Cardiac muscle cell (in vitro differentiated cells and primary cell): ENCODE measurements around the gene GPR32. TPM values are rescaled to one million over a fixed set of nuclear protein-coding genes. Genes with fewer than 3 reads are reported as not detected.
"Not testable (repeated sequence)": the region's sequence is repeated elsewhere in the genome, so short reads cannot be mapped to it uniquely, and the experiment has no call there.

Experiments used
- DNase-seq, 2 donors: peaks; one replicate each; pipeline versions ENCODE4 v3.0.0 to v3.0.0-alpha.2; 2010 to 2017; ENCODE audit warnings: low read depth in 1 of 2, low spot score in 1 of 2
- H3K27ac ChIP-seq: fragments of 200-600 bp; sonication (generic); 2 replicates; pipeline ENCODE4 v1.5.1; 2016
- H3K27me3 ChIP-seq: fragments of 200-600 bp; sonication (generic); 2 replicates; pipeline ENCODE4 v1.6.0; 2016; ENCODE audit warnings: control low read depth
- H3K36me3 ChIP-seq: fragments of 200-600 bp; sonication (generic); 2 replicates; pipeline ENCODE4 v1.5.1; 2016; ENCODE audit warnings: control low read depth
- H3K4me1 ChIP-seq: fragments of 200-600 bp; sonication (generic); 2 replicates; pipeline ENCODE4 v1.8.1; 2017; ENCODE audit warnings: low read depth, mild to moderate bottlenecking, mixed run types
- H3K4me3 ChIP-seq: fragments of 200-600 bp; sonication (generic); 2 replicates; pipeline ENCODE4 v1.5.1; 2016; ENCODE audit warnings: mild to moderate bottlenecking
- H3K9me3 ChIP-seq: fragments of 200-600 bp; sonication (generic); 2 replicates; pipeline ENCODE4 v1.5.1; 2017; ENCODE audit warnings: low read depth, mild to moderate bottlenecking, control low read depth
- polyA plus RNA-seq: library from polyadenylated mRNA; unstranded; fragments of >200 nt; fragmentation: Nextera tagmentation; extraction: Ambion mirVana; gene quantifications from 2 replicates; pipeline ENCODE4 v1.2.1, GENCODE V29; 2016
- total RNA-seq: library from RNA; depleted of rRNA; stranded (reverse); fragments of >200 nt; gene quantifications from 2 replicates; pipeline ENCODE4 v1.2.3, GENCODE V29; 2016
- TF ChIP-seq, protein P1 (sequence below): IDR thresholded peaks from 2 replicates; pipeline ENCODE4 v1.5.1; 2012; ENCODE audit warnings: low read depth, mild to moderate bottlenecking, low read length

GPR32 gene
- total and polyA plus RNA-seq, 2 experiments from 2014 or later = not detected

DNA sequence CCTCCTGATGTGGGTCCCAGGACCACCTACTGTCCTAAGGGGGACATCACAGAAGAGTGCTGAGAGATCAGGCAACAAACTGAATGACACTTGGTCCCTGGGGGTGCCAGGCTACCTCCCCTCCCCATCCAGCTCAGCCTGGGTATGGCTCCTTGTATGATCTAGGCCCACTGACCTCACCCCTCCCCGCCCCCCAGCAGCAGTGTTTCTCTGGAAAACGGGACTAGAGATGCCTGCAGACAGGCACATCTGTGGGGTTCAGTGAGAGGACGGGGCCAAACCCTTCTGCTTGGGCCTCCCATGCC is 29.2 kb downstream of the GPR32 start:
- TF ChIP-seq, protein P1, sequence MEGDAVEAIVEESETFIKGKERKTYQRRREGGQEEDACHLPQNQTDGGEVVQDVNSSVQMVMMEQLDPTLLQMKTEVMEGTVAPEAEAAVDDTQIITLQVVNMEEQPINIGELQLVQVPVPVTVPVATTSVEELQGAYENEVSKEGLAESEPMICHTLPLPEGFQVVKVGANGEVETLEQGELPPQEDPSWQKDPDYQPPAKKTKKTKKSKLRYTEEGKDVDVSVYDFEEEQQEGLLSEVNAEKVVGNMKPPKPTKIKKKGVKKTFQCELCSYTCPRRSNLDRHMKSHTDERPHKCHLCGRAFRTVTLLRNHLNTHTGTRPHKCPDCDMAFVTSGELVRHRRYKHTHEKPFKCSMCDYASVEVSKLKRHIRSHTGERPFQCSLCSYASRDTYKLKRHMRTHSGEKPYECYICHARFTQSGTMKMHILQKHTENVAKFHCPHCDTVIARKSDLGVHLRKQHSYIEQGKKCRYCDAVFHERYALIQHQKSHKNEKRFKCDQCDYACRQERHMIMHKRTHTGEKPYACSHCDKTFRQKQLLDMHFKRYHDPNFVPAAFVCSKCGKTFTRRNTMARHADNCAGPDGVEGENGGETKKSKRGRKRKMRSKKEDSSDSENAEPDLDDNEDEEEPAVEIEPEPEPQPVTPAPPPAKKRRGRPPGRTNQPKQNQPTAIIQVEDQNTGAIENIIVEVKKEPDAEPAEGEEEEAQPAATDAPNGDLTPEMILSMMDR = no peak
- no peak for DNase-seq
- H3K4me3 ChIP-seq = no peak overlapping the region
- H3K9me3 ChIP-seq = no peaks in the 10 kb centered on the region
- no peaks in the 10 kb centered on the region for H3K27me3 ChIP-seq
- peaks cover 6% of the 10 kb centered on the region for H3K4me1 ChIP-seq
- no peak overlapping the region for H3K27ac ChIP-seq
- peaks cover 35% of the 10 kb centered on the region for H3K36me3 ChIP-seq

DNA sequence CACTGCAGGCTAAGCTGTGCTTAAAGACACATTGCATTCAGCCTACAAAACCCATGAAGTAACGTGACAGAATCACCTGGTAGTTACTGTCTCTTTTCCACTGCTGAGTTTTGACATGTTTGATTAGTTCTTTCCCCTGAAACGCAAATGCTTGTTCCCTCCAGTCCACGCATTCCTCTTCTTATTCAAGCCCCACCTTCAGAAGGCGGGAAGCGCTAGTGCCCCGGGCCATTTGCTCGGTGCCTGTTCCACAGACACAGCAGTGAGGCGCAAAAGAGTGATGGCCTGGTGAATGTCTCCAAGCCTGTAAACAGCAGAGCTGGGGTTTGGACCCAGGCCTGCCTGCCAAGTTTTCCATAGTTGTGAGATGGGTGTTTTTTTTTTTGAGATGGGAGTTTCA is 30.8 kb downstream of the GPR32 start:
- TF ChIP-seq, protein P1 = no peak
- Histone ChIP-seq H3K9me3 (no peaks in the 10 kb centered on the region), H3K36me3 (peaks cover 35% of the 10 kb centered on the region), H3K27me3 (no peaks in the 10 kb centered on the region), H3K4me1 (peaks cover 6% of the 10 kb centered on the region), H3K4me3 (no peak overlapping the region), H3K27ac (no peak overlapping the region)
- DNase-seq = no peak

DNA sequence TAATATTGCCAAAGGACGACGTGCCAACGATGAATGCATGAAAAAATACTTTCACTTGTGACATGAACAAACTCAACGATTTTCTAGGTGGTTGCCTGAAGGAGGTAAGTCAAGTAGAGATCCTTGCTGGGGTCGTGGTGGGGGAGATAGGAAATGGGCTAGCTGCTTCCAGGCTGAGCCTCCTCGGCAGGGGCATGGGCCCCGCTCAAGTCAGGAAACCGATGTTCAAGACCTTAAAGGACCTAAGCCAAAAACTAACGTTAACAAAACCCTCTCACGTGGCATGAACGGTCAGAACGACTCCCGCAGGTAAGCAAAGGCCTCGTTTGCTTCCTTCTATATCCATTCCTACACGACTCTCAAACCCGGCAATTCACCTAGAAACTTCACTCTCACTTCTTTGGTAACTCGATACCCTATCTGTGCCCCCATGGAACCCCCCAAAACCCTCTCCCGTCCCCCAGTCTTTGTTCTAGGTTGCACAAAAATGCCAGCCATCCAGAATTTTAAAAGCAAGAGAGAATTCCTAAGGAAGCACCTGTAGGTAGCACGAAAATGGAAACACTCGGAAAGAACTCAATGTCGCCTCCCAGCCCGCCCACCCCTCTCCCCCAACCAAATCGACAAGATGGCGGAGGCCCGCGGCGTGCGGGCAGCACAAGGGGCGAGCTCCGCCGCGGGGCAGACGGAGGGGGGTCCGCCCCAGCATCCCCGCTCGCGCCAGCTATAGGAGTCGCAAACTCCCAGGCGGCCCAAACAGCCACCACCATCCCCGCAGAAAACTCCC is 33.6 kb downstream of the GPR32 start:
- H3K27me3 ChIP-seq = peaks cover 12% of the 10 kb centered on the region
- TF ChIP-seq, protein P1 = peak; percentile 2
- H3K27ac ChIP-seq = peak overlapping the region; percentile 98
- peaks cover 6% of the 10 kb centered on the region for H3K4me1 ChIP-seq
- DNase-seq = peak; percentile 21 to 60
- H3K9me3 ChIP-seq = no peaks in the 10 kb centered on the region
- peak overlapping the region; percentile 93 for H3K4me3 ChIP-seq
- peaks cover 20% of the 10 kb centered on the region for H3K36me3 ChIP-seq

DNA sequence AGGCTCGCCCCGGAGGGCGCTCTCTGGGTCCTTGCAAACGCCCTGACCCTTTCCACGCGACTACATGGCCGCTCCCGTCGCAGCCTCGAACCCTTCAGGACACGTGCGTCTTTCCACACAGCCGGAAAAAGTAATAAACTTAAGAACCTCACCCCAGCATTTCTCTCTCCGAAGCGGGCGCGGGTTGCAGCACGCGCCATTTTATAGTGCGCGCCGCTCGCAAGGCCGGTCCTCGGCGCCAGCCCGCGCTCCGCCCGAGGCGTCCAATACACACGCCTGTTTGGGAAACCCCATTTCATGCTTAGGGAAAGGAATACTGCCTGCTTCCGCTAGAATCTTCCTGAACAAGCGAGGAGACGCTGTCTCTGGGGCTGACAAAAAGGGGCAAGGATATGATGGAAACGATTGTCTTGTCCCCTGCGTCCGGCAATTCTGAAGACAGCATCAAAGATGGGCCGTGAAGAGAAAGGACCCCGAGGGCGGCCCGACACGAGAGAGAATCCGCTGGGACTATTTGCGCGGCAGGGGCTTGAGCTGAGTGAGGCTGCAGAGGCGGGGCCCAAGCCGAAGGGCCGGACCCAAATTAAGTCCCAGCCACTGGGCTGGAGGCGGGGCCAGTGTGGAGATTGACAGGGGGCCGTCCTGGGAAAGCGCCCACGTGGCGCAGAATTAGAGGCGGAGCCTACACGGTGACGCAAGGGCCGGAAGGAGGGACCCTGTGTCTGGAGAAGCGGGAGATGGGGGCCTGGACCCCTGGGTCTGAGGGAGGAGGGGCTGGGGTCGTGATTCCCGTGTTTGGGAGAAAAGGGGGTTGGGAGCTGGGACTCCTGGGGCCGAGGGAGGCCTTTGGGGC is 34.4 kb downstream of the GPR32 start:
- H3K27me3 ChIP-seq = peaks cover 16% of the 10 kb centered on the region
- H3K27ac ChIP-seq = peak overlapping the region; percentile 98
- peaks cover 17% of the 10 kb centered on the region for H3K36me3 ChIP-seq
- peak overlapping the region; percentile 93 for H3K4me3 ChIP-seq
- no peaks in the 10 kb centered on the region for H3K9me3 ChIP-seq
- TF ChIP-seq, protein P1 = peak; percentile 1
- DNase-seq = peak; percentile 100
- H3K4me1 ChIP-seq = peaks cover 6% of the 10 kb centered on the region

DNA sequence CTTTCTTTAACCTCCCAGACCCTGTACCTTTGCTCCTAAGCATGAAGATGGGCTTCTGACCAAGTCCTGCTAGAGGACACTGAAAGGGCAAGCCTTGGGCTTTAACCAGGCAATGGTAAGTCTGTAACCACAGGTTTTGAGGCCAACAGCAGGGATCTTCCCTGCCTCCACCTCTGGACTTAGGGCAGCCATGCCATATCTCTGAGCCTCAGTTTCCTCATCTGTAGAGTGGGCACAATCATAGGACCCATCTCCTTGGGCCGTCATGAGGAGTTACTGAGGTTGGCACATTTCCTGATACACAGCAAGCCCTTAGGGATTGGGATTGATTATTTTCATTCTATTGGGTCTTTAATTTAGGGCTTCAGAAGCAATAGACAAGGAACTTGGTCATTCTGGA is 38.6 kb downstream of the GPR32 start:
- H3K27me3 ChIP-seq = peaks cover 29% of the 10 kb centered on the region
- no peak overlapping the region for H3K27ac ChIP-seq
- no peaks in the 10 kb centered on the region for H3K4me1 ChIP-seq
- H3K4me3 ChIP-seq = no peak overlapping the region
- H3K9me3 ChIP-seq = no peaks in the 10 kb centered on the region
- H3K36me3 ChIP-seq = no peaks in the 10 kb centered on the region
- DNase-seq = no peak
- TF ChIP-seq, protein P1 = no peak

DNA sequence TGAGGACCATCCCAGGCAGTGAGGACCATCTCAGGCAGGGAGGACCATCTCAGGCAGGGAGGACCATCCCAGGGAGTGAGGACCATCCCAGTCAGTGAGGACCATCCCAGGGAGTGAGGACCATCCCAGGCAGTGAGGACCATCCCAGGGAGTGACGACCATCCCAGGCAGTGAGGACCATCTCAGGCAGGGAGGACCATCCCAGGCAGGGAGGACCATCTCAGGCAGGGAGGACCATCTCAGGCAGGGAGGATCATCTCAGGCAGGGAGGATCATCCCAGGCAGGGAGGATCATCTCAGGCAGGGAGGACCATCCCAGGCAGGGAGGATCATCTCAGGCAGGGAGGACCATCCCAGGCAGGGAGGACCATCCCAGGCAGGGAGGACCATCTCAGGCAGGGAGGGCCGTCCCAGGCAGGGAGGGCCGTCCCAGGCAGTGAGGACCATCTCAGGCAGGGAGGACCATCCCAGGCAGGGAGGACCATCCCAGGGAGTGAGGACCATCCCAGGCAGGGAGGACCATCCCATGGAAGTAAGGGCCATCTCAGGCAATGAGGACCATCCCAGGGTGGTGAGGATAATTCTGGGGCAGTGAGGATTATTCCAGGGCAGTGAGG is 41.5 kb downstream of the GPR32 start:
- not testable (repeated sequence) for H3K4me1 ChIP-seq, H3K36me3 ChIP-seq, DNase-seq, H3K27ac ChIP-seq, H3K9me3 ChIP-seq, H3K4me3 ChIP-seq
- peaks cover 29% of the 10 kb centered on the region for H3K27me3 ChIP-seq
